Kidney (tissue), 22 donors: ENCODE results near the gene NDE1. TPM values are rescaled to one million over a fixed set of nuclear protein-coding genes. Genes with fewer than 3 reads are reported as not detected.

Experiments
- DNase-seq, 5 donors: peaks; one replicate each; pipeline ENCODE4 v3.0.0-alpha.2; 2013 to 2020
- FAIRE-seq: peaks from 2 replicates; lab custom pipeline; 2012; peaks lifted over from hg19 to GRCh38; lab: Jason Lieb, UNC
- H3K27ac ChIP-seq, 2 donors: one replicate each; pipeline ENCODE4 v1.7.0; 2013; ENCODE audit warnings: low read depth in 2 of 2, low read length in 2 of 2, inconsistent platforms in 1 of 2
- H3K27me3 ChIP-seq: one replicate; pipeline ENCODE4 v1.7.1; 2013; ENCODE audit warnings: low read length, inconsistent platforms; ENCODE audit not compliant: control insufficient read depth, insufficient read depth
- H3K36me3 ChIP-seq, 3 donors: one replicate each; pipeline versions ENCODE4 v1.7.0 to v1.7.1; 2013; ENCODE audit warnings: low read length in 3 of 3, control low read depth in 1 of 3, inconsistent platforms in 1 of 3; ENCODE audit not compliant: insufficient read depth in 3 of 3, control insufficient read depth in 2 of 3
- H3K4me1 ChIP-seq, 3 donors: one replicate each; pipeline versions ENCODE4 v1.7.0 to v1.7.1; 2013; ENCODE audit warnings: low read length in 3 of 3, inconsistent platforms in 1 of 3, low read depth in 1 of 3; ENCODE audit not compliant: control insufficient read depth in 2 of 3, insufficient read depth in 2 of 3
- H3K4me3 ChIP-seq, 3 donors: one replicate each; pipeline versions ENCODE4 v1.7.0 to v1.8.1; 2013; ENCODE audit warnings: low read length in 3 of 3, control low read depth in 1 of 3, inconsistent platforms in 1 of 3
- H3K9ac ChIP-seq, 3 donors: one replicate each; pipeline versions ENCODE4 v1.7.0 to v1.7.1; 2013; ENCODE audit warnings: low read length in 3 of 3, control low read depth in 1 of 3, inconsistent platforms in 1 of 3
- H3K9me3 ChIP-seq, 3 donors: one replicate each; pipeline versions ENCODE4 v1.7.0 to v1.7.1; 2013; ENCODE audit warnings: low read length in 3 of 3, control low read depth in 1 of 3, inconsistent platforms in 1 of 3; ENCODE audit not compliant: control insufficient read depth in 2 of 3, insufficient read depth in 1 of 3
- CTCF ChIP-seq: IDR thresholded peaks from 3 replicates; pipeline ENCODE4 v1.5.1; 2012; ENCODE audit warnings: mild to moderate bottlenecking, moderate library complexity, borderline replicate concordance; ENCODE audit not compliant: insufficient read depth; ENCODE audit errors: extremely low read depth
- intact Hi-C: fragments of 100-400 bp; cut with DNase I; formaldehyde crosslinking; loops from one replicate; pipeline ENCODE4 v1.11.1; 2022
- long read RNA-seq, 10 donors: library from polyadenylated mRNA in 1 of 10; unstranded in 1 of 10; transcript quantifications; one replicate each; pipeline ENCODE4 v2.0.0 and lab custom pipeline, GENCODE V29; 2021 to 2026
- polyA plus RNA-seq: library from polyadenylated mRNA; stranded (reverse); fragments of 350-450 nt; fragmentation: Illumina TruSeq; extraction: RNeasy Lipid Tissue Mini Kit (QIAGEN cat#74804); gene quantifications from one replicate; pipeline ENCODE4 v1.2.3, GENCODE V29; 2014; ENCODE audit warnings: low read depth, low replicate concordance; ENCODE audit not compliant: insufficient read depth
- total RNA-seq: library from RNA; stranded (reverse); fragmentation: NEBNext Ultra II Directional; extraction: Animal tissue kit (Norgen Biotek cat#: 25700); gene quantifications from one replicate; pipeline ENCODE4 v1.2.1, GENCODE V29; 2021
- donor health status: control.
- donor health status: control.
- donor health status: control.
- donor health status: control.
- donor health status: control.
- donor health status: DM: yes; HTN: yes; CAD: no.
- donor health status: Normal renal cell carcinoma (clear cell type).

NDE1 gene, protein sequence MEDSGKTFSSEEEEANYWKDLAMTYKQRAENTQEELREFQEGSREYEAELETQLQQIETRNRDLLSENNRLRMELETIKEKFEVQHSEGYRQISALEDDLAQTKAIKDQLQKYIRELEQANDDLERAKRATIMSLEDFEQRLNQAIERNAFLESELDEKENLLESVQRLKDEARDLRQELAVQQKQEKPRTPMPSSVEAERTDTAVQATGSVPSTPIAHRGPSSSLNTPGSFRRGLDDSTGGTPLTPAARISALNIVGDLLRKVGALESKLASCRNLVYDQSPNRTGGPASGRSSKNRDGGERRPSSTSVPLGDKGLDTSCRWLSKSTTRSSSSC
- 31.7 TPM for total RNA-seq
- polyA plus RNA-seq, result 4.6 TPM
- long read RNA-seq, donor 1, partial matches to known transcripts, result 0 of 2 reads
- long read RNA-seq, donor 1, other reads (novel, unspliced or antisense), result 0 of 2 reads
- long read RNA-seq, donor 2, partial matches to known transcripts, result 0 of 2 reads
- long read RNA-seq, donor 2, other reads (novel, unspliced or antisense), result 0 of 2 reads
- long read RNA-seq, donor 3, partial matches to known transcripts, result 0 of 1 reads
- long read RNA-seq, donor 3, other reads (novel, unspliced or antisense), result 0 of 1 reads
- long read RNA-seq, donor 4, partial matches to known transcripts, result 0 of 1 reads
- long read RNA-seq, donor 4, other reads (novel, unspliced or antisense), result 0 of 1 reads
- long read RNA-seq, donor 5, result 0 reads
- long read RNA-seq, donor 6, result 0 reads
- long read RNA-seq, donor 7, transcript NDE1-201 (9 exons, 3,221 nt), result major isoform, 5 of 13 reads
- long read RNA-seq, donor 7, partial matches to known transcripts, result 0 of 13 reads
- long read RNA-seq, donor 7, other reads (novel, unspliced or antisense), result 8 of 13 reads
- long read RNA-seq, donor 8, partial matches to known transcripts, result 5 of 6 reads
- long read RNA-seq, donor 8, other reads (novel, unspliced or antisense), result 0 of 6 reads
- long read RNA-seq, donor 9, result 0 reads
- long read RNA-seq, donor 10, partial matches to known transcripts, result 0 of 1 reads
- long read RNA-seq, donor 10, other reads (novel, unspliced or antisense), result 0 of 1 reads

GRCh38 chr16:15650019-15650697 is at the start of gene NDE1:
NDE1 (plus strand) TSS chr16:15650245; CDS start chr16:15664779, 14,534 bp downstream.
- no peak for FAIRE-seq
- no peaks in the 10 kb centered on the region for H3K27me3 ChIP-seq
- no peaks in the 10 kb centered on the region for H3K9me3 ChIP-seq
- H3K36me3 ChIP-seq, result no peaks in the 10 kb centered on the region
- H3K4me3 ChIP-seq, result peak within 1 kb of the TSS; percentile 78 to 87 (median 80)
- H3K9ac ChIP-seq, result peak within 1 kb of the TSS; percentile 58 to 94 (median 72)
- peaks cover 0 to 3% (median 0%) of the 10 kb centered on the region in 3 donors for H3K4me1 ChIP-seq
- DNase-seq, result peak; percentile 93 to 97 (median 96)
- intact Hi-C loops, result no loop called here
- H3K27ac ChIP-seq, result peak within 1 kb of the TSS; percentile 32 to 78
- TF ChIP-seq CTCF, result no peak

- H3K4me1 ChIP-seq, result no peaks in the 10 kb centered on the region
- intact Hi-C loops, result no loop called here
- no peak overlapping the region for H3K27ac ChIP-seq
- peak in 3 of 5 donors; percentile 19 to 35 (median 22) for DNase-seq
- no peak for TF ChIP-seq CTCF
- no peak overlapping the region for H3K9ac ChIP-seq
- H3K27me3 ChIP-seq, result no peaks in the 10 kb centered on the region
- peaks cover 3 to 63% (median 53%) of the 10 kb centered on the region in 3 donors for H3K36me3 ChIP-seq
- no peak for FAIRE-seq
- no peak overlapping the region for H3K4me3 ChIP-seq
- no peaks in the 10 kb centered on the region for H3K9me3 ChIP-seq
Measured at GRCh38 chr16:15601212-15601879, 48.7 kb upstream of the NDE1 start.
